Coronary artery (tissue), 2 donors: ENCODE measurements around the gene SLC35E3.
"Not testable (repeated sequence)": the region's sequence is repeated elsewhere in the genome, so short reads cannot be mapped to it uniquely, and the experiment has no call there.

Experiments
- DNase-seq: peaks from one replicate; pipeline ENCODE4 v3.0.0-alpha.2; 2017; ENCODE audit warnings: low spot score
- H3K27ac ChIP-seq, 2 donors: fragments of 200-600 bp; sonication (generic); one replicate each; pipeline ENCODE4 v1.5.1; 2016 to 2019
- H3K4me3 ChIP-seq: fragments of 200-600 bp; sonication (generic); 2 replicates; pipeline ENCODE4 v1.5.1; 2016; ENCODE audit warnings: mild to moderate bottlenecking, moderate library complexity
- CTCF ChIP-seq: fragments of 200-600 bp; sonication (generic); IDR thresholded peaks from one replicate; pipeline ENCODE4 v1.5.1; 2019; ENCODE audit warnings: antibody characterized with exemption

Gene SLC35E3

GRCh38 chr12:68808388-68809189 is 62.6 kb downstream of the SLC35E3 start:
- H3K4me3 ChIP-seq = peak overlapping the region; percentile 93
- TF ChIP-seq CTCF = no peak
- peak overlapping the region; percentile 97 to 98 for H3K27ac ChIP-seq
- DNase-seq = peak; percentile 91

DNA sequence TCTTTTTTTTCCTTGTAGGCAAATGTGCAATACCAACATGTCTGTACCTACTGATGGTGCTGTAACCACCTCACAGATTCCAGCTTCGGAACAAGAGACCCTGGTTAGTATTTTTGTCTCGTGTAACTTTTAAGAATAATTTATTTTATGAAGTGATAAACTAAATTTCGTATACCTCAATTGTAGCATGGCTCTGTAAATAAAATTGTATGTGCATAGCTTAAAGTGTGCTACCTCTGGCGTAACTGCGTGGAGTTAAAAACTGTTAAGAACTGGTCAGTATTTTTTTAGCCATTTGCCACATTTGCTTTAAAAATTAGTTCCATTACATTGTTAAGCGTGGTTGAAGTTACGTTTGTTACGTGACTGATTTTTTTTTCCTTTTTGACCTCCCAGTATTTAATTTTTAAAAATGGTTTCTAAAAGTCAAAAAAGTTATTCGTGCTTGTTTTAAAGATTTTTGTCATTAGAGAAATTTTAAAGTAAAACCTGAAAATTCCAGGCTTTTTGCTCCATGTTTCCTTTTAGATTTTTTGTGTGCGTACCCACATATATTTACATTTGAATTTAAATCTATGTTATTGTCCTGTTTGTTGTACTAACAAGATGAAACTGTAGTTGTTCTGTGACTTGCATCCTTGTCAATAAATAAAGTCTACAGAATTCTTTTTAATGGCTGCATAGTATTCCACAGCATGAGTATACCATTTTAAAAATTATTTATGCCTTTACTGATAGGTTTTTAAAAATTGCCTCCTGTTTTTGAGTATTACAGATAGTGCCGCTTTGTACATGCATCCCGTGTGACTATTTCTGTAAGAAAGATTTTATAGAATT is 63.4 kb downstream of the SLC35E3 start:
- TF ChIP-seq CTCF = no peak
- no peak for DNase-seq
- H3K27ac ChIP-seq = peak overlapping the region; percentile 97 to 98
- H3K4me3 ChIP-seq = peak overlapping the region; percentile 93

DNA sequence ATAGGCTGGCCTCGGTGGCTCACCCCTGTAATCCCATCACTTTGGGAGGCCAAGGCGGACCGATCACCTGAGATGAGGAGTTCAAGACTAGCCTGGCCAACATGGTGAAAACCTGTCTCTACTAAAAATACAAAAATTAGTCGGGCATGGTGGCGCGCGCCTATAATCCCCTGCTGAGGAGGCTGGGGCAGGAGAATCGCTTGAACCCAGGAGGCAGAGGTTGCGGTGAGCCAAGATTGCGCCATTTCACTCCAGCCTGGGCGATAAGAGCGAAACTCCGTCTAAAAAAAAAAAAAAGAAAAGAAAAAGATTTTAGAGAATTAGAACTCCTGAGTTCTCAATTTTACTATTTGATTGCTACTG is 64.0 kb downstream of the SLC35E3 start:
- H3K4me3 ChIP-seq = peak overlapping the region; percentile 93
- DNase-seq, H3K27ac ChIP-seq: not testable (repeated sequence)

- not testable (repeated sequence) for H3K27ac ChIP-seq, DNase-seq
- H3K4me3 ChIP-seq = peak overlapping the region; percentile 23
These were observed 65.6 kb downstream of the SLC35E3 start for GRCh38 chr12:68811573-68811972.

- TF ChIP-seq CTCF = no peak
- Histone ChIP-seq H3K4me3 (peak overlapping the region; percentile 12), H3K27ac (no peak overlapping the region)
- DNase-seq = no peak
These were observed 66.7 kb downstream of the SLC35E3 start for GRCh38 chr12:68812553-68813241.

DNA sequence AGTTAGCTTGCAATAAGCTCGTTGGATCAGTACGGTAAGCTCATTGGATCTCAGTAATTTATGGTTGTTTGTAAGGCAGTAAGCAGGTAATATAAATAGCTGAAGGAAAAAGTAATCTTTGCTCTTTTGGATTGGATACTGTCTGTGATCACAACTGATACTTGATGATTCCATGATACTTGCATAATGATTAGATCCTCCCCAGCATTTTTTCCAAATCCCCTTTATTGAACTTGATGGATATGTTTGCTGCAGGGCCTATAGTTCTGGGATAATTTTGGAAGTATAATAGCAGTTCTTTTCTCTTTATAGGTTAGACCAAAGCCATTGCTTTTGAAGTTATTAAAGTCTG is 67.2 kb downstream of the SLC35E3 start:
- Histone ChIP-seq H3K4me3 (no peak overlapping the region), H3K27ac (no peak overlapping the region)
- TF ChIP-seq CTCF = no peak
- no peak for DNase-seq

GRCh38 chr12:68814490-68815231 is 68.7 kb downstream of the SLC35E3 start:
- TF ChIP-seq CTCF = no peak
- no peak overlapping the region for H3K27ac ChIP-seq
- DNase-seq = no peak
- peak overlapping the region; percentile 9 for H3K4me3 ChIP-seq
